ENCODE results near the gene PROS1.
"Not testable (repeated sequence)": the region's sequence is repeated elsewhere in the genome, so short reads cannot be mapped to it uniquely, and the experiment has no call there.

PROS1 gene

GRCh38 chr3:93926789-93927188 is 46.9 kb downstream of the PROS1 start:
- in situ Hi-C loops (cut with MboI; ENCODE audit: low sequenced_read_pairs, unreplicated experiment), result no loop called here
- no peak for DNase-seq (ENCODE audit: low spot score)
- TF ChIP-seq CTCF (IDR thresholded peaks at IDR 0.05; ENCODE audit: borderline replicate concordance, control extremely low read depth, extremely low read depth, insufficient read depth, missing control alignments), result no peak

- in situ Hi-C loops (cut with MboI; ENCODE audit: low sequenced_read_pairs, unreplicated experiment), result no loop called here
- no peak for TF ChIP-seq CTCF (IDR thresholded peaks at IDR 0.05; ENCODE audit: borderline replicate concordance, control extremely low read depth, extremely low read depth, insufficient read depth, missing control alignments)
- DNase-seq (ENCODE audit: low spot score), result no peak
These were observed 49.2 kb downstream of the PROS1 start for GRCh38 chr3:93924491-93924890.

- DNase-seq (ENCODE audit: low spot score), result no peak
- in situ Hi-C loops (cut with MboI; ENCODE audit: low sequenced_read_pairs, unreplicated experiment), result no loop called here
- TF ChIP-seq CTCF (IDR thresholded peaks at IDR 0.05; ENCODE audit: borderline replicate concordance, control extremely low read depth, extremely low read depth, insufficient read depth, missing control alignments), result no peak
These were observed 50.7 kb downstream of the PROS1 start for GRCh38 chr3:93923006-93923405.

- DNase-seq (ENCODE audit: low spot score); in situ Hi-C loops (cut with MboI; ENCODE audit: low sequenced_read_pairs, unreplicated experiment): not testable (repeated sequence)
These were observed 56.1 kb downstream of the PROS1 start for GRCh38 chr3:93917546-93918029.

GRCh38 chr3:93913623-93914022 is 60.1 kb downstream of the PROS1 start:
- DNase-seq (ENCODE audit: low spot score); in situ Hi-C loops (cut with MboI; ENCODE audit: low sequenced_read_pairs, unreplicated experiment): not testable (repeated sequence)

GRCh38 chr3:93911206-93911605 is 62.5 kb downstream of the PROS1 start:
- no peak for DNase-seq (ENCODE audit: low spot score)
- in situ Hi-C loops (cut with MboI; ENCODE audit: low sequenced_read_pairs, unreplicated experiment), result no loop called here
- no peak for TF ChIP-seq CTCF (IDR thresholded peaks at IDR 0.05; ENCODE audit: borderline replicate concordance, control extremely low read depth, extremely low read depth, insufficient read depth, missing control alignments)

GRCh38 chr3:93910097-93910496 is 63.6 kb downstream of the PROS1 start:
- no peak for DNase-seq (ENCODE audit: low spot score)
- in situ Hi-C loops (cut with MboI; ENCODE audit: low sequenced_read_pairs, unreplicated experiment), result no loop called here
- TF ChIP-seq CTCF (IDR thresholded peaks at IDR 0.05; ENCODE audit: borderline replicate concordance, control extremely low read depth, extremely low read depth, insufficient read depth, missing control alignments), result no peak

- DNase-seq (ENCODE audit: low spot score), result no peak
- TF ChIP-seq CTCF (IDR thresholded peaks at IDR 0.05; ENCODE audit: borderline replicate concordance, control extremely low read depth, extremely low read depth, insufficient read depth, missing control alignments), result no peak
- in situ Hi-C loops (cut with MboI; ENCODE audit: low sequenced_read_pairs, unreplicated experiment), result no loop called here
These were observed 66.6 kb downstream of the PROS1 start for GRCh38 chr3:93907132-93907531.
